ENCODE measurements around the gene TACC3. TPM values are rescaled to one million over a fixed set of nuclear protein-coding genes. Genes with fewer than 3 reads are reported as not detected.

Gene TACC3
- total RNA-seq, 6 donors from 2014 or later, result 8.9 to 47.4 (median 21.9) TPM

DNA sequence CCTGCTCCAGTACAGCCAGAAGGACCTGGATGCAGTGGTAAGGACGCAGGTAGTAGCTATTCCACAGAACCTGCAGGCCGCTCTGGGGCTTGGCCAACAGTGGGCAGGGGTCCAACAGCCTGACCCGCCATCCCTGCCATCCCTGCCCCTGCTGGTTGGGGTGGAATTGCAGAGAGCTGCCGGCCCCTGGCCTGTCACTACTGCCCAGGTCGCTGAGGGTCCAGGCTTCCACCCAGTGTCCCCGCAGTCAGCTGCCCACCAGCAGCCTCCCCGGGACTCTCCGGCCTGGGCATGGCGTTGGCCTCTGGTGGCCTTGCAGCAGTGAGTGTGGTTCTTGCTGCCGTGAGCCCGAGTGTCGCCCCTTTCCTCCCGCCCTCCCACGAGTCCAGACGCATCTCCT, 16.3 kb downstream of the TACC3 start:
- DNase-seq, result peak in 1 of 2 donors; percentile 69

DNA sequence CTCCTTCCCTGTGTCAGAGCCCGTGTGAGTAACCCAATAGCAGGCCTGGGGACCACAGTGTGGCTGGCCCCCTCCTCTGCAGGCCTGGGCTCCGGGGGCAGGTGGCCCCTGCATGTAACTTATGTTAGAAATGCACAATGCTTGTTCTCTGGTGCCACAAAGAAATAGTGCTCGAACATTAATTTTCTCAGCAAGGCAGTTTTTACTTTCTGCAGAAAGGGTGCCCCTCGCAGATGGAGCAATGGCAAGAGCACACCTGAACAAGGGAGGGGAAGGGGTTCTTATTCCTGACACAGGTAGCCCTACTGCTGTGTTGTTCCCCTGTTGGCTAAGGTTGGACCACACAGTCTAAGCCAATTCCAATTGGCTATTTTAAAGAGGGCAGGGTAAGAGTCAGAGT, 17.1 kb downstream of the TACC3 start:
- Histone ChIP-seq H3K36me3 (peaks cover 3 to 69% (median 54%) of the 10 kb centered on the region in 4 donors), H3K4me3 (no peak overlapping the region), H3K4me1 (no peaks in the 10 kb centered on the region), H3K9me3 (peaks cover 7 to 12% (median 9%) of the 10 kb centered on the region in 4 donors), H3K27me3 (no peaks in the 10 kb centered on the region), H3K27ac (no peak overlapping the region)
- ATAC-seq (ENCODE audit: low FRiP score in 2 of 2) (no peak), DNase-seq (no peak)
- WGBS, 2 donors, result 100% methylated on average over 3 of the region's 4 CpGs
- TF ChIP-seq EP300 (IDR thresholded peaks at IDR 0.05) (no peak), POLR2AphosphoS5 (IDR thresholded peaks at IDR 0.05) (no peak), CTCF (IDR thresholded peaks at IDR 0.05) (no peak)

More for the DNA sequence above, 16.3 kb downstream of the TACC3 start:
- no peaks in the 10 kb centered on the region for H3K27me3 ChIP-seq
- WGBS, 2 donors, result 95 to 100% methylated on average over 9 to 14 of the region's 15 CpGs
- TF ChIP-seq POLR2AphosphoS5 (IDR thresholded peaks at IDR 0.05) (no peak), POLR2A (IDR thresholded peaks at IDR 0.05) (no peak), CTCF (IDR thresholded peaks at IDR 0.05) (no peak), EP300 (IDR thresholded peaks at IDR 0.05) (no peak)
- peaks cover 7 to 12% (median 9%) of the 10 kb centered on the region in 4 donors for H3K9me3 ChIP-seq
- H3K4me1 ChIP-seq, result no peaks in the 10 kb centered on the region
- H3K36me3 ChIP-seq, result peaks cover 3 to 72% (median 58%) of the 10 kb centered on the region in 4 donors
- H3K4me3 ChIP-seq, result no peak overlapping the region
- ATAC-seq (ENCODE audit: low FRiP score in 2 of 2), result no peak
- no peak overlapping the region for H3K27ac ChIP-seq

DNA sequence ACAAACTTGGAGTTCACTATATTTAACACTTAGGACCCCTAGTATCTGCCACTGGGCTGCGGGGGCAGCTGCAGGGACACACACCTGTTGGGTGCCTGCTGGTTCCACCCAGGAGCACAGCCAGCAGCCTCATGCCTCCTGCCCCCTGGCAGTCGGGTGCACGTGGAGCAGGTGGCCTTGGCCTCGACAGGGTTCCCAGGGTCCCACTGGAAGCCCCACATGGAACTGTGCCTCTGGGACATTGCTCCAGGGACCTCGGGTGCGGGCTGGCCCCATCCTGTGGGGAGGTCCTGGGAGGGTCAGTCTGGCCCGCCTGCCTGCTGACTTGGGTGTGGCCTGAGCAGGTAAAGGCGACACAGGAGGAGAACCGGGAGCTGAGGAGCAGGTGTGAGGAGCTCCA, 18.0 kb downstream of the TACC3 start:
- 99 to 100% methylated on average over 2 to 9 of the region's 9 CpGs for WGBS, 2 donors
- Histone ChIP-seq H3K36me3 (peaks cover 3 to 78% (median 54%) of the 10 kb centered on the region in 4 donors), H3K4me3 (no peak overlapping the region), H3K27me3 (no peaks in the 10 kb centered on the region), H3K4me1 (no peaks in the 10 kb centered on the region), H3K27ac (no peak overlapping the region), H3K9me3 (peaks cover 7 to 12% (median 9%) of the 10 kb centered on the region in 4 donors)
- DNase-seq (peak in 1 of 2 donors; percentile 71), ATAC-seq (ENCODE audit: low FRiP score in 2 of 2) (no peak)
- no peak for TF ChIP-seq POLR2AphosphoS5 (IDR thresholded peaks at IDR 0.05)
- no peak for TF ChIP-seq CTCF (IDR thresholded peaks at IDR 0.05)
- TF ChIP-seq EP300 (IDR thresholded peaks at IDR 0.05), result no peak
- TF ChIP-seq POLR2A (IDR thresholded peaks at IDR 0.05), result no peak

- H3K36me3 ChIP-seq, result peaks cover 3 to 82% (median 56%) of the 10 kb centered on the region in 4 donors
These were observed 18.8 kb downstream of the TACC3 start for GRCh38 chr4:1740021-1740545.

More at GRCh38 chr4:1740021-1740545, 18.8 kb downstream of the TACC3 start:
- Histone ChIP-seq H3K4me3 (no peak overlapping the region), H3K27ac (no peak overlapping the region), H3K4me1 (no peaks in the 10 kb centered on the region), H3K27me3 (no peaks in the 10 kb centered on the region), H3K9me3 (peaks cover 7 to 12% (median 9%) of the 10 kb centered on the region in 4 donors)
- WGBS, 2 donors, result 90 to 97% methylated on average over 5 to 22 of the region's 22 CpGs
- DNase-seq, result peak in 1 of 2 donors; percentile 61
- ATAC-seq (ENCODE audit: low FRiP score in 2 of 2), result no peak
- TF ChIP-seq EP300 (IDR thresholded peaks at IDR 0.05) (no peak), POLR2A (IDR thresholded peaks at IDR 0.05) (no peak), POLR2AphosphoS5 (IDR thresholded peaks at IDR 0.05) (no peak), CTCF (IDR thresholded peaks at IDR 0.05) (no peak)

Measured in upper lobe of left lung (tissue), 6 donors.